GM18511 (cell line): ENCODE measurements around the gene ALPI.

ENCODE experiments used
- ATAC-seq: cut with Tn5 transposase; IDR thresholded peaks from one replicate; pipeline ENCODE4 v1.9.1; 2021; ENCODE audit warnings: mild to moderate bottlenecking, moderate library complexity; ENCODE audit not compliant: unreplicated experiment

Gene ALPI

GRCh38 chr2:232483311-232483922 is 27.5 kb downstream of the ALPI start:
- no peak for ATAC-seq

GRCh38 chr2:232483923-232484627 is 28.1 kb downstream of the ALPI start:
- no peak for ATAC-seq

- no peak for ATAC-seq
These were observed 28.8 kb downstream of the ALPI start for GRCh38 chr2:232484628-232485347.

- ATAC-seq: no peak
These were observed 29.4 kb downstream of the ALPI start for GRCh38 chr2:232485348-232485756.

GRCh38 chr2:232485757-232486557 is 30.0 kb downstream of the ALPI start:
- ATAC-seq: no peak

GRCh38 chr2:232486558-232487384 is 30.8 kb downstream of the ALPI start:
- ATAC-seq: no peak

GRCh38 chr2:232487385-232488096 is 31.6 kb downstream of the ALPI start, which contains the start of gene ECEL1:
TSS of gene ECEL1 (minus strand) at chr2:232487834. CDS start at chr2:232486653, 1,181 bp downstream.
- ATAC-seq: no peak

GRCh38 chr2:232488097-232488711 is 32.3 kb downstream of the ALPI start:
- no peak for ATAC-seq

- ATAC-seq: no peak
These were observed 32.9 kb downstream of the ALPI start for GRCh38 chr2:232488721-232489300.

GRCh38 chr2:232489516-232490220 is 33.7 kb downstream of the ALPI start:
- no peak for ATAC-seq

GRCh38 chr2:232490221-232491138 is 34.5 kb downstream of the ALPI start:
- ATAC-seq: no peak

- no peak for ATAC-seq
These were observed 35.3 kb downstream of the ALPI start for GRCh38 chr2:232491139-232491780.

GRCh38 chr2:232492236-232492848 is 36.4 kb downstream of the ALPI start:
- no peak for ATAC-seq

- no peak for ATAC-seq
These were observed 37.2 kb downstream of the ALPI start for GRCh38 chr2:232492963-232493700.

- no peak for ATAC-seq
These were observed 37.9 kb downstream of the ALPI start for GRCh38 chr2:232493701-232494474.
